Activated CD8-positive, alpha-beta T cell treated with anti-CD3 and anti-CD28 coated beads, Interleukin-2, amount 10 ng/mL, durations not matched to agents 7 days and 5 days (primary cell): ENCODE results near the gene SYCN. TPM values are rescaled to one million over a fixed set of nuclear protein-coding genes. Genes with fewer than 3 reads are reported as not detected.
"Not testable (repeated sequence)": the region's sequence is repeated elsewhere in the genome, so short reads cannot be mapped to it uniquely, and the experiment has no call there.

Source experiments
- ATAC-seq: fragments of 150-1000 bp; cut with Tn5 transposase; one replicate; pipeline ENCODE4 v1.10.0; 2021; ENCODE audit warnings: moderate library complexity
- CTCF ChIA-PET: fragments of 350-600 bp; sonication (Branson Sonifier 250); formaldehyde crosslinking; loops from one replicate; lab custom pipeline; 2021; ENCODE audit warnings: antibody characterized with exemption; lab: Charles Lee
- POLR2A ChIA-PET: fragments of 350-600 bp; sonication (Branson Sonifier 250); formaldehyde crosslinking; loops from one replicate; lab custom pipeline; 2021; ENCODE audit warnings: antibody characterized with exemption; lab: Charles Lee
- DNase-seq: peaks from one replicate; pipeline ENCODE4 v3.0.0-alpha.2; 2020
- H3K27ac Mint-ChIP-seq: one replicate; pipeline ENCODE4 v1.8.0; 2021; ENCODE audit warnings: mild to moderate bottlenecking, mixed read lengths
- H3K27me3 Mint-ChIP-seq: one replicate; pipeline ENCODE4 v1.8.0; 2021; ENCODE audit warnings: low read depth, mixed read lengths
- H3K36me3 Mint-ChIP-seq: one replicate; pipeline ENCODE4 v1.8.0; 2021; ENCODE audit warnings: low read depth, mixed read lengths
- H3K4me1 Mint-ChIP-seq: one replicate; pipeline ENCODE4 v1.8.0; 2021; ENCODE audit warnings: low read depth, mixed read lengths
- H3K4me3 Mint-ChIP-seq: one replicate; pipeline ENCODE4 v1.8.0; 2021; ENCODE audit warnings: mild to moderate bottlenecking, mixed read lengths
- H3K9me3 Mint-ChIP-seq: one replicate; pipeline ENCODE4 v1.8.0; 2022; ENCODE audit warnings: mixed read lengths; ENCODE audit not compliant: insufficient read depth
- total RNA-seq, 2 experiments: library from RNA; stranded (reverse); gene quantifications; one replicate each; pipeline ENCODE4 v1.2.3, GENCODE V29; 2021

Gene SYCN
- total RNA-seq, 2 experiments from 2014 or later: not detected

GRCh38 chr19:39218230-39219007 lies 14.4 kb upstream of the SYCN start:
- CTCF ChIA-PET: no interaction called here

DNA sequence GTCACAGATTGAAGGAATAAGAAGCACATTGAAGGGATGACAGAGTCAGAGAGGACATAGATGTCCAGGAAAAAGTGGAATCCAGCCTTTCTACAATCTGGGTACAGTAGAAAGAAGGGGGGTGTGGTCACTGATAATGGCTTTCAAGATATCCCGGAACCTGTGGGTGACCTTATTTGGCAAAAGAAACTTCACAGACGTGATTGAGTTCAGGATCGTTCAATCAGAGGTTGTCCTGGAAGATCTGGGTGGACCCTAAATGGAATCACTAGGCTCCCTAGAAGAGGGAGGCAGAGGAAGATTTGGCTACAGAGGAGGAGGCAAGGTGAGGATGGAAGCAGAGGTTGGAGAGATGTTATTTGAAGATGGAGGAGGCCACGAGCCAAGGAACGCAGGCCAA lies 13.0 kb upstream of the SYCN start:
- ATAC-seq (no peak), DNase-seq (no peak)
- no peaks in the 10 kb centered on the region for H3K9me3 Mint-ChIP-seq
- POLR2A ChIA-PET: no interaction called here
- no peak overlapping the region for H3K4me3 Mint-ChIP-seq
- CTCF ChIA-PET: interaction anchor here (1.5 kb wide), 1 partner anchor 110 kb away, joined by 3 read pairs; no protein-coding TSS in a partner anchor
- no peaks in the 10 kb centered on the region for H3K36me3 Mint-ChIP-seq
- H3K4me1 Mint-ChIP-seq: peaks cover 5% of the 10 kb centered on the region
- H3K27ac Mint-ChIP-seq: no peak overlapping the region
- H3K27me3 Mint-ChIP-seq: peaks cover 16% of the 10 kb centered on the region

More at GRCh38 chr19:39218230-39219007, 14.4 kb upstream of the SYCN start:
- no peak overlapping the region for H3K4me3 Mint-ChIP-seq
- POLR2A ChIA-PET: interaction anchor here (0.6 to 1.0 kb wide), 2 partner anchors 26 to 109 kb away, joined by 3 to 5 read pairs; no protein-coding TSS in a partner anchor
- ATAC-seq (no peak), DNase-seq (no peak)
- H3K9me3 Mint-ChIP-seq: no peaks in the 10 kb centered on the region
- no peaks in the 10 kb centered on the region for H3K36me3 Mint-ChIP-seq
- peaks cover 17% of the 10 kb centered on the region for H3K27me3 Mint-ChIP-seq
- H3K27ac Mint-ChIP-seq: no peak overlapping the region
- peaks cover 5% of the 10 kb centered on the region for H3K4me1 Mint-ChIP-seq

- POLR2A ChIA-PET, ATAC-seq, H3K9me3 Mint-ChIP-seq, H3K27ac Mint-ChIP-seq, DNase-seq, H3K36me3 Mint-ChIP-seq, H3K27me3 Mint-ChIP-seq, H3K4me1 Mint-ChIP-seq, CTCF ChIA-PET, H3K4me3 Mint-ChIP-seq: not testable (repeated sequence)
Measured at GRCh38 chr19:39215323-39215722, 11.3 kb upstream of the SYCN start.

DNA sequence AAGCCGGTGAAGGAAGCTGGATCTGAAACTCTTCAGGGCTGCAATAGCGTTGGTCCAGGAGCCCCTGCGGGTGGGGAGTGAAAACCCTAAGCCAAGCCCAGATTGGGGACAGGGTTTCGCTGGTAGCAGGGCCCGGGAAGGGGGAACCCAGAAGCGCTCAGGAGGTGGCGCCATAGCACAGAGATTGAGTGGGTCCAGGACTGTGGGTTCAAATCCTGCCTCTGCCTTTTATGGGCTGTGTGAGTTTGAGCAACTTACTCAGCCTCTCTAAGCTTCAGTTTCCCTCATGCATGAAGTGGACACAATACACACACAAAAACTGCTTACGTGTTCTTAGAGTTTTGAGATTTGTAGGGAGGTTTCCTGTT lies 8.3 kb upstream of the SYCN start:
- ATAC-seq: peak; percentile 91
- Mint-ChIP-seq H3K9me3 (no peaks in the 10 kb centered on the region), H3K36me3 (no peaks in the 10 kb centered on the region), H3K4me1 (peaks cover 2% of the 10 kb centered on the region), H3K27me3 (peaks cover 15% of the 10 kb centered on the region), H3K27ac (no peak overlapping the region), H3K4me3 (no peak overlapping the region)
- DNase-seq: peak; percentile 80
- ChIA-PET CTCF (interaction anchor here (0.6 to 2.9 kb wide), 9 partner anchors 25 to 700 kb away, joined by 3 to 13 read pairs (median 3); partner anchors contain the start of genes GMFG, MED29, PAF1 and PLEKHG2), POLR2A (interaction anchor here (1.0 to 1.2 kb wide), 2 partner anchors 115 to 223 kb away, joined by 3 to 4 read pairs; partner anchors contain the start of gene RPS16)

DNA sequence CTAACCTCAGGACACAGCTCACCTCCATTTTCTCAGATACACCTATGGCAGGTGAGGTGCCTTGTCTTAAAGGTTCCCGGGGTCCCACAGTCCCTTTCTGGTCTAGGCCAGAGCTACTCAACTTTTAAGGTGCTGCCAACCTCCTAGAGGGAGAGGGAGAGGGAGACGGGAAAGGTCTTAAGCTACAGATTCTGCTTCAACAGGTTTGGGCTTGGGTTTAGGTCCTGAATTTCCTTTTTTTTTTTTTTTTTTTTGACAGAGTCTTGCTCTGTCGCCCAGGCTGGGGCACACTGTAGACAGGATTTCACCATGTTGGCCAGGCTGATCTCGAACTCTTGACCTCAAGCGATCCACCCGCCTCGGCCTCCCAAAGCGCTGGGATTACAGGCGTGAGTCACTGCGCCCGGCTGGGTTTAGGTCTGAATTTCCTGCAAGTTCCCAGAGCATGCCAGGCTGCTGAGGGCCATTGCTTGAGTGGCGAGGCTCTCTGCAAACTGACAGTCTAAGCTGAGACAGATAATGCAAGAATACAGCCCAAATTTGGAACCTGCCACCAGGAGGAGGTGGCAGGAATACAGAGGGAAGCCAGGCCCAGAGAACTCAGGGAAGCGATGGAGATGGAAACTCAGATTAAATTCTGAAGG lies 7.8 kb upstream of the SYCN start:
- Mint-ChIP-seq H3K9me3 (no peaks in the 10 kb centered on the region), H3K27me3 (peaks cover 13% of the 10 kb centered on the region), H3K4me3 (no peak overlapping the region), H3K27ac (no peak overlapping the region), H3K4me1 (no peaks in the 10 kb centered on the region), H3K36me3 (no peaks in the 10 kb centered on the region)
- ChIA-PET POLR2A (interaction anchor here (0.5 to 1.2 kb wide), 3 partner anchors 25 to 224 kb away, joined by 3 to 4 read pairs (median 3); partner anchors contain the start of gene RPS16), CTCF (interaction anchor here (1.0 to 2.9 kb wide), 7 partner anchors 26 to 200 kb away, joined by 3 to 13 read pairs (median 4); partner anchors contain the start of genes GMFG, MED29 and PAF1)
- DNase-seq: no peak
- ATAC-seq: no peak

GRCh38 chr19:39209196-39209595 lies 5.1 kb upstream of the SYCN start:
- H3K36me3 Mint-ChIP-seq: no peaks in the 10 kb centered on the region
- POLR2A ChIA-PET: no interaction called here
- no peak overlapping the region for H3K4me3 Mint-ChIP-seq
- peaks cover 26% of the 10 kb centered on the region for H3K27me3 Mint-ChIP-seq
- DNase-seq: no peak
- no peak for ATAC-seq
- no peaks in the 10 kb centered on the region for H3K4me1 Mint-ChIP-seq
- H3K9me3 Mint-ChIP-seq: no peaks in the 10 kb centered on the region
- CTCF ChIA-PET: no interaction called here
- no peak overlapping the region for H3K27ac Mint-ChIP-seq

DNA sequence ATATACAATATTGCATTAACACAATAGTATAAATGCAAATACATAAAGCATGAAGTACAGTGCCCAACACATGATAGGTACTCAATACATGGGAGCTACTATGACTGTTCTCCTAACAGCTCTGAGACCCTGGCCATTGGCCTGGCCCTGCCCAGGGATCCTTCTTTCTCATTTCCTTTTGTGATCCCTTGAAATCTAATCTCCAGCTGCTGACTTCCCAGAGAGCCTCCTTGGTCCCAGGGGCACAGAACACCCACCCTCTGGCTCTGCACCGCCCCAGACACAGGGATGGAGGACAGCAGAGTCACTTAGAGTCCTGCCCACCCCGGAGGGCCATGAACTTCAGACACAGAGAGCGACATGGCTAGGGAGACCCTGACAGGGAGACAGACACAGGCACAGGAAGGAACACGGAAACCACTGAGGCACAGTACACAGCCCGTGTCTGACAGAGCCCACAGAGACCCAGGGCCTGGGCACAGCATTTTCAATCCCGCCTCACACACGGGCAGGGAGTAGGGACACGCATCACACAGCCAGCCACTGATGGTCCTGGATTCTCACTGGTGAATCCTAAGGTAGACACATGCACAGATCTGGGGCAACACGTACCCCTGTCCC lies 4.2 kb upstream of the SYCN start:
- H3K27me3 Mint-ChIP-seq: peaks cover 35% of the 10 kb centered on the region
- no peaks in the 10 kb centered on the region for H3K4me1 Mint-ChIP-seq
- no peaks in the 10 kb centered on the region for H3K36me3 Mint-ChIP-seq
- H3K9me3 Mint-ChIP-seq: no peaks in the 10 kb centered on the region
- no peak for DNase-seq
- no peak for ATAC-seq
- ChIA-PET POLR2A (no interaction called here), CTCF (no interaction called here)
- no peak overlapping the region for H3K4me3 Mint-ChIP-seq
- no peak overlapping the region for H3K27ac Mint-ChIP-seq

- POLR2A ChIA-PET: no interaction called here
- H3K27ac Mint-ChIP-seq: no peak overlapping the region
- ATAC-seq (no peak), DNase-seq (no peak)
- H3K27me3 Mint-ChIP-seq: peaks cover 41% of the 10 kb centered on the region
- no peaks in the 10 kb centered on the region for H3K4me1 Mint-ChIP-seq
- H3K4me3 Mint-ChIP-seq: no peak overlapping the region
- no peaks in the 10 kb centered on the region for H3K36me3 Mint-ChIP-seq
- no peaks in the 10 kb centered on the region for H3K9me3 Mint-ChIP-seq
- CTCF ChIA-PET: no interaction called here
Measured at GRCh38 chr19:39207293-39207836, 3.3 kb upstream of the SYCN start.

DNA sequence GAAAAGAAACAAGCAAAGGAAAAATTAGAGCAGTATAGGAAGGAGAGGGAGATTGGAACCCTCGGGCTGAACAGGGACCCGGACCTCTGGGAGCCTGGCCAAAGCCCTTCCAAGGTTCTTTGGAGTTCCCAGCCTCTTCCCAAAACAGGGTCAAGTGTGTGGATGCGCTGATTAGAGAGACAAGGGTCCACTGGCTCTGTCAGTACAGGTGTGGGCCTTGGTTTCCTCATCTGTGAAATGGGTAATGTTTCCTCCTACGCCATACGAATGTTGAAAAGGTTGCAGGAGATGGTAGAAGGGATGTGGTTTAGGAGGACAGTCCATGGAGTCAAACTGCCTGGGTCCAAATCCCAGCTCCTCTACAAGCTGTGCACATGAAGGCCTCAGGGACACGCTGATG lies 2.1 kb upstream of the SYCN start:
- H3K36me3 Mint-ChIP-seq: no peaks in the 10 kb centered on the region
- H3K27me3 Mint-ChIP-seq: peaks cover 45% of the 10 kb centered on the region
- no peaks in the 10 kb centered on the region for H3K9me3 Mint-ChIP-seq
- DNase-seq: no peak
- no peak overlapping the region for H3K4me3 Mint-ChIP-seq
- H3K4me1 Mint-ChIP-seq: no peaks in the 10 kb centered on the region
- ChIA-PET POLR2A (no interaction called here), CTCF (interaction anchor here (0.6 kb wide), 1 partner anchor 63 kb away, joined by 3 read pairs; no protein-coding TSS in a partner anchor)
- H3K27ac Mint-ChIP-seq: no peak overlapping the region
- ATAC-seq: no peak

GRCh38 chr19:39205449-39205764 lies 1.3 kb upstream of the SYCN start:
- POLR2A ChIA-PET: no interaction called here

DNA sequence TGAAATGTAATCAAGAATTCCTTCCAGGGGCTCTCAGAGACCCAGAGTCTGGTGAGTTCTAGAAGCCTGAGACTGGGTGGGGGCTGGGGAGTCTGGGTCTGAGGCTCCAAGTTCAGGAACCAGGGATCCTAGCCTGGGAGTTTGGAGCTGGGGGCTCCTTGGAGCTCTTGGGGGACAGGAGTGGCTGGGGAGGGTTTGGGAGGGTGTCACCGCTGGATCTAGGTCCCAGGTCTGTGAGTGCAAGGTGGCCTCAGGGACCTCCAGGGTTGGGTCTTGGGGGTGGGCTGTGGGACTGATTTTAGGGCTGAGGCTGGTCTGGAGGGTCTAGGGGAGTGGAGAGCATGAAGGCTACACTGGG lies 1.1 kb downstream of the SYCN start:
- H3K9me3 Mint-ChIP-seq: no peaks in the 10 kb centered on the region
- CTCF ChIA-PET: no interaction called here
- H3K4me3 Mint-ChIP-seq: no peak overlapping the region
- H3K27me3 Mint-ChIP-seq: peaks cover 53% of the 10 kb centered on the region
- H3K27ac Mint-ChIP-seq: no peak overlapping the region
- no peak for DNase-seq
- ATAC-seq: no peak
- H3K4me1 Mint-ChIP-seq: no peaks in the 10 kb centered on the region
- no peaks in the 10 kb centered on the region for H3K36me3 Mint-ChIP-seq
- POLR2A ChIA-PET: no interaction called here

More at GRCh38 chr19:39205449-39205764, 1.3 kb upstream of the SYCN start:
- CTCF ChIA-PET: interaction anchor here (0.6 kb wide), 1 partner anchor 63 kb away, joined by 3 read pairs; no protein-coding TSS in a partner anchor
- ATAC-seq: no peak
- Mint-ChIP-seq H3K4me3 (no peak overlapping the region), H3K9me3 (no peaks in the 10 kb centered on the region), H3K36me3 (no peaks in the 10 kb centered on the region), H3K27me3 (peaks cover 50% of the 10 kb centered on the region), H3K4me1 (no peaks in the 10 kb centered on the region), H3K27ac (no peak overlapping the region)
- DNase-seq: no peak
